Right lobe of liver (tissue), 6 donors: Measurements from ENCODE around the gene TEKT4. TPM values are rescaled to one million over a fixed set of nuclear protein-coding genes. Genes with fewer than 3 reads are reported as not detected.
"Not testable (repeated sequence)": the region's sequence is repeated elsewhere in the genome, so short reads cannot be mapped to it uniquely, and the experiment has no call there.

Experiments used
- ATAC-seq, 4 donors: fragments of 200-7000 bp; cut with Tn5 transposase; one replicate each; pipeline ENCODE4 v1.9.1; 2020; ENCODE audit warnings: mild to moderate bottlenecking in 4 of 4, moderate library complexity in 4 of 4
- DNase-seq, 3 donors: peaks; one replicate each; pipeline ENCODE4 v3.0.0-alpha.2; 2020
- H3K27ac ChIP-seq, 3 donors: fragments of 200-600 bp; one replicate each; pipeline ENCODE4 v1.8.0; 2022
- H3K27me3 ChIP-seq, 2 donors: fragments of 200-600 bp; one replicate each; pipeline ENCODE4 v1.8.0; 2022
- H3K36me3 ChIP-seq, 4 donors: fragments of 200-600 bp; sonication (generic) in 1 of 4; one replicate each; pipeline versions ENCODE4 v1.5.1 to v1.8.0; 2017 to 2022; ENCODE audit warnings: control low read depth in 1 of 4
- H3K4me1 ChIP-seq, 4 donors: fragments of 200-600 bp; sonication (generic) in 1 of 4; one replicate each; pipeline versions ENCODE4 v1.5.1 to v1.8.0; 2017 to 2022; ENCODE audit warnings: control low read depth in 1 of 4
- H3K4me3 ChIP-seq, 3 donors: fragments of 200-600 bp; one replicate each; pipeline ENCODE4 v1.8.0; 2022
- H3K9me3 ChIP-seq, 4 donors: fragments of 200-600 bp; sonication (generic) in 1 of 4; one replicate each; pipeline versions ENCODE4 v1.5.1 to v1.8.0; 2017 to 2022; ENCODE audit warnings: control low read depth in 1 of 4
- CTCF ChIP-seq, 4 donors: fragments of 200-600 bp in 3 of 4; fragments of 450-650 bp in 1 of 4; IDR thresholded peaks; one replicate each; pipeline versions ENCODE4 v1.5.1 to v1.8.0; 2016 to 2022; ENCODE audit warnings: antibody characterized with exemption in 4 of 4, mild to moderate bottlenecking in 2 of 4
- POLR2A ChIP-seq: fragments of 450-650 bp; IDR thresholded peaks from one replicate; pipeline ENCODE4 v1.6.1; 2017; ENCODE audit warnings: antibody characterized with exemption, mild to moderate bottlenecking
- WGBS: methylation state at CpG from one replicate; pipeline ENCODE4 v1.1.6; 2018; ENCODE audit warnings: low coverage, low lambda C conversion rate; ENCODE audit not compliant: insufficient coverage; ENCODE audit errors: missing lambda C conversion rate; 5-methylcytosine and 5-hydroxymethylcytosine counted together
- intact Hi-C, 2 donors: fragments of 100-400 bp; cut with DNase I; formaldehyde crosslinking; loops; one replicate each; pipeline versions ENCODE4 v1.11.2 to v1.14.1; 2022
- total RNA-seq, 6 experiments: library from RNA; depleted of rRNA in 2 of 6; stranded (reverse); fragments of >200 nt in 2 of 6; fragmentation: NEBNext Ultra II Directional in 3 of 6; extraction: Animal tissue kit (Norgen Biotek cat#: 25700) in 3 of 6; gene quantifications; one replicate each; pipeline versions ENCODE4 v1.1.0 to v1.2.4, GENCODE V29; 2016 to 2023
- donor health status: DM: no; HTN: yes; CAD: no.
- donor health status: DM: no; HTN: no; CAD: no.
- donor health status: DM: no; HTN: no; CAD: no.
- donor health status: DM: no; HTN: yes; CAD: no.
- donor health status: DM: no; HTN: yes; CAD: no.

Gene TEKT4
- total RNA-seq, 6 experiments from 2014 or later = 0.40 TPM; not detected in 5

GRCh38 chr2:94861308-94862152, 9.7 kb upstream of the TEKT4 start:
- H3K9me3 ChIP-seq = no peaks in the 10 kb centered on the region
- WGBS = 3% methylated on average over 22 of the region's 60 CpGs

GRCh38 chr2:94862903-94863302, 8.3 kb upstream of the TEKT4 start:
- ATAC-seq, H3K27me3 ChIP-seq, H3K9me3 ChIP-seq, H3K4me3 ChIP-seq, H3K36me3 ChIP-seq, intact Hi-C loops, DNase-seq, H3K27ac ChIP-seq, H3K4me1 ChIP-seq: not testable (repeated sequence)
- WGBS = 82% methylated on average over 13 of the region's 17 CpGs

More at GRCh38 chr2:94861308-94862152, 9.7 kb upstream of the TEKT4 start:
- no peak for TF ChIP-seq CTCF (IDR thresholded peaks at IDR 0.05)
- no peak for TF ChIP-seq POLR2A
- Histone ChIP-seq H3K36me3 (no peaks in the 10 kb centered on the region), H3K4me1 (peaks cover 0 to 4% (median 0%) of the 10 kb centered on the region in 4 donors), H3K4me3 (no peak overlapping the region), H3K27ac (no peak overlapping the region), H3K27me3 (no peaks in the 10 kb centered on the region)
- ATAC-seq = no peak
- intact Hi-C loops = no loop called here
- peak in 2 of 3 donors; percentile 38 to 45 for DNase-seq

- Histone ChIP-seq H3K27ac (no peak overlapping the region), H3K36me3 (no peaks in the 10 kb centered on the region), H3K27me3 (no peaks in the 10 kb centered on the region), H3K4me3 (no peak overlapping the region), H3K4me1 (no peaks in the 10 kb centered on the region), H3K9me3 (no peaks in the 10 kb centered on the region)
- WGBS = 80% methylated on average over 1 of the region's 4 CpGs
- TF ChIP-seq CTCF (IDR thresholded peaks at IDR 0.05) (no peak), POLR2A (no peak)
- no peak for ATAC-seq
- no peak for DNase-seq
- intact Hi-C loops = no loop called here
Measured at GRCh38 chr2:94869131-94869530, 2.1 kb upstream of the TEKT4 start.

GRCh38 chr2:94869552-94870439, 1.4 kb upstream of the TEKT4 start:
- Histone ChIP-seq H3K36me3 (no peaks in the 10 kb centered on the region), H3K4me3 (no peak overlapping the region), H3K9me3 (no peaks in the 10 kb centered on the region), H3K4me1 (no peaks in the 10 kb centered on the region), H3K27ac (no peak overlapping the region), H3K27me3 (no peaks in the 10 kb centered on the region)
- TF ChIP-seq POLR2A (no peak), CTCF (IDR thresholded peaks at IDR 0.05) (no peak)
- 56% methylated on average over 3 of the region's 22 CpGs for WGBS
- DNase-seq (peak in 1 of 3 donors; percentile 43), ATAC-seq (no peak)
- intact Hi-C loops = no loop called here
